T1000 (cell line): ENCODE data around the gene HLA-DOA.

Experiments
- DNase-seq: peaks from one replicate; lab custom pipeline; 2025; ENCODE audit warnings: mixed read lengths; lab: John Stamatoyannopoulos, UW

HLA-DOA gene

GRCh38 chr6:33008944-33009861, at the start of gene HLA-DOA:
TSS of gene HLA-DOA (minus strand) at chr6:33009591.
- no peak for DNase-seq

GRCh38 chr6:33057222-33058150, 48.1 kb upstream of the HLA-DOA start:
- no peak for DNase-seq

GRCh38 chr6:33053230-33053629, 43.8 kb upstream of the HLA-DOA start:
- DNase-seq, result no peak

GRCh38 chr6:33052627-33053026, 43.2 kb upstream of the HLA-DOA start:
- no peak for DNase-seq

GRCh38 chr6:33050014-33050810, 40.8 kb upstream of the HLA-DOA start:
- DNase-seq, result no peak

GRCh38 chr6:33049323-33050013, 40.1 kb upstream of the HLA-DOA start:
- no peak for DNase-seq

GRCh38 chr6:33040157-33040556, 30.8 kb upstream of the HLA-DOA start:
- no peak for DNase-seq

- no peak for DNase-seq
These were observed 27.1 kb upstream of the HLA-DOA start for GRCh38 chr6:33036535-33036934.

- no peak for DNase-seq
These were observed 25.2 kb upstream of the HLA-DOA start for GRCh38 chr6:33034554-33034953.

- DNase-seq, result no peak
These were observed 20.9 kb upstream of the HLA-DOA start for GRCh38 chr6:33030245-33030644.

- no peak for DNase-seq
These were observed 20.2 kb upstream of the HLA-DOA start for GRCh38 chr6:33029328-33030184.

- no peak for DNase-seq
These were observed 18.9 kb upstream of the HLA-DOA start for GRCh38 chr6:33028220-33028849.

- DNase-seq, result no peak
These were observed 15.1 kb upstream of the HLA-DOA start for GRCh38 chr6:33024521-33024920.

- DNase-seq, result no peak
These were observed 14.1 kb upstream of the HLA-DOA start for GRCh38 chr6:33023536-33023935.

GRCh38 chr6:33021917-33022316, 12.5 kb upstream of the HLA-DOA start:
- no peak for DNase-seq

GRCh38 chr6:33019372-33019771, 10.0 kb upstream of the HLA-DOA start:
- DNase-seq, result no peak

GRCh38 chr6:33018904-33019303, 9.5 kb upstream of the HLA-DOA start:
- no peak for DNase-seq

GRCh38 chr6:33018418-33018817, 9.0 kb upstream of the HLA-DOA start:
- DNase-seq, result no peak

- no peak for DNase-seq
These were observed 8.4 kb upstream of the HLA-DOA start for GRCh38 chr6:33017694-33018353.
